Stomach (tissue), 4 donors: ENCODE data around the gene SF3A1.

Source experiments
- EP300 ChIP-seq: sonication (generic); formaldehyde crosslinking; IDR thresholded peaks from one replicate; pipeline ENCODE4 v1.6.1; 2017; ENCODE audit warnings: antibody characterized with exemption
- POLR2A ChIP-seq, 4 donors: fragments of 450-650 bp; IDR thresholded peaks; one replicate each; pipeline ENCODE4 v1.6.1; 2016; ENCODE audit warnings: antibody characterized with exemption in 4 of 4, control low read depth in 2 of 4, mild to moderate bottlenecking in 1 of 4, moderate library complexity in 1 of 4
- POLR2AphosphoS5 ChIP-seq, 3 donors: sonication (generic); formaldehyde crosslinking; IDR thresholded peaks; one replicate each; pipeline ENCODE4 v1.6.1; 2016; ENCODE audit warnings: antibody characterized with exemption in 3 of 3
- TF ChIP-seq, protein P1 (sequence below), 7 experiments: fragments of 450-650 bp in 4 of 7; fragments of 200-600 bp in 3 of 7; sonication (generic) in 3 of 7; IDR thresholded peaks; one replicate each; pipeline ENCODE4 v1.5.1; 2016 to 2019; ENCODE audit warnings: antibody characterized with exemption in 7 of 7, control low read depth in 2 of 7, mild to moderate bottlenecking in 1 of 7

DNA sequence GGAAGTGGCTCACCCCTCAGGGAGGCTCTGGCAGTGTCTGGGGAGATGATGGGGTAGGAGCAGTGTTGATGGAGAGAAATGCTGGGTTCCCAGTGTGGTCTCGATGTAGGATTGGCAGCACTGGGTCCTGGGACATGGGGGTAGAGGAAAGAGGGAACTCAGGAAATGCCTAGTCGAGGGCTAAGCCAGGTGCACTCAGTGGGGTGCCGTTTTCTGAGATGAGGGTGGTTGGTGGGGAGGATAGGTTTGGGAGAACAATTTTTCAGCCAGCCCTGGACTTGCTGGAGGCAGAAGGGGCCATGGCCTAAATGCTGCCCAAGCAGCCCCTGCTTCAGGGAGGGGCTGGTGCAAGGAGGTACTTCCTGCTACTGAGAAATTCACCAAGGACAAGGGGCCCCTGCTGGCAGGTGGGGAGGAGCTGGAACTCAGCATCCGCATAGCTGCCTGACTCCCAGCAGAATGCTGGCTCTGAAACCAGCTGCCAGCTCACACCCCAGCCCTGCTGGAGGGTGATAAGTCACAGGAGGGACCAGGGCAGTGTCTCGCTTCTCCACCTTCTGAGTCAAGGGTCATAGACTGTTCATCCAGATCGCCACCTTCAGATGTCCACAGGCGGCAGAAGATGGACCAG is 6.1 kb upstream of the SF3A1 start:
- no peak for TF ChIP-seq POLR2AphosphoS5 (IDR thresholded peaks at IDR 0.05)
- TF ChIP-seq, protein P1, sequence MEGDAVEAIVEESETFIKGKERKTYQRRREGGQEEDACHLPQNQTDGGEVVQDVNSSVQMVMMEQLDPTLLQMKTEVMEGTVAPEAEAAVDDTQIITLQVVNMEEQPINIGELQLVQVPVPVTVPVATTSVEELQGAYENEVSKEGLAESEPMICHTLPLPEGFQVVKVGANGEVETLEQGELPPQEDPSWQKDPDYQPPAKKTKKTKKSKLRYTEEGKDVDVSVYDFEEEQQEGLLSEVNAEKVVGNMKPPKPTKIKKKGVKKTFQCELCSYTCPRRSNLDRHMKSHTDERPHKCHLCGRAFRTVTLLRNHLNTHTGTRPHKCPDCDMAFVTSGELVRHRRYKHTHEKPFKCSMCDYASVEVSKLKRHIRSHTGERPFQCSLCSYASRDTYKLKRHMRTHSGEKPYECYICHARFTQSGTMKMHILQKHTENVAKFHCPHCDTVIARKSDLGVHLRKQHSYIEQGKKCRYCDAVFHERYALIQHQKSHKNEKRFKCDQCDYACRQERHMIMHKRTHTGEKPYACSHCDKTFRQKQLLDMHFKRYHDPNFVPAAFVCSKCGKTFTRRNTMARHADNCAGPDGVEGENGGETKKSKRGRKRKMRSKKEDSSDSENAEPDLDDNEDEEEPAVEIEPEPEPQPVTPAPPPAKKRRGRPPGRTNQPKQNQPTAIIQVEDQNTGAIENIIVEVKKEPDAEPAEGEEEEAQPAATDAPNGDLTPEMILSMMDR (IDR thresholded peaks at IDR 0.05): no peak
- TF ChIP-seq POLR2A (IDR thresholded peaks at IDR 0.05): no peak
- no peak for TF ChIP-seq EP300
